ENCODE data around the gene STX19. TPM values are rescaled to one million over a fixed set of nuclear protein-coding genes. Genes with fewer than 3 reads are reported as not detected.

STX19 gene
- total and polyA plus RNA-seq, 4 experiments from 2014 or later, result 0.39 TPM; not detected in 2

- peak overlapping the region in 1 of 8 donors; percentile 42 for H3K4me3 Mint-ChIP-seq
- no peak overlapping the region for H3K27ac ChIP-seq (ENCODE audit: low read depth, low read length)
- H3K27me3 ChIP-seq (ENCODE audit: insufficient read depth, low read length), result no peaks in the 10 kb centered on the region
- no peaks in the 10 kb centered on the region for H3K4me1 ChIP-seq (ENCODE audit: insufficient read depth, low read length)
- ChIA-PET CTCF (ENCODE audit: partially characterized antibody) (no interaction called here), POLR2A (ENCODE audit: partially characterized antibody) (no interaction called here)
- intact Hi-C loops (cut with micrococcal nuclease), result no loop called here
- H3K36me3 Mint-ChIP-seq, result peaks cover 3 to 12% of the 10 kb centered on the region in 2 donors
- H3K4me3 ChIP-seq (ENCODE audit: low read length in 2 of 2), result no peak overlapping the region
- H3K27ac Mint-ChIP-seq, result peak overlapping the region in 1 of 7 donors; percentile 67
- H3K9me3 ChIP-seq (ENCODE audit: control insufficient read depth in 1 of 2, low read length in 2 of 2), result no peaks in the 10 kb centered on the region
- H3K9me3 Mint-ChIP-seq, result peaks cover 0 to 2% (median 0%) of the 10 kb centered on the region in 8 donors
- H3K36me3 ChIP-seq (ENCODE audit: insufficient read depth, low read length), result no peaks in the 10 kb centered on the region
- no peaks in the 10 kb centered on the region for H3K4me1 Mint-ChIP-seq
- DNase-seq, result no peak
- H3K27me3 Mint-ChIP-seq, result no peaks in the 10 kb centered on the region
Measured at GRCh38 chr3:94043285-94043684, 14.9 kb upstream of the STX19 start.

DNA sequence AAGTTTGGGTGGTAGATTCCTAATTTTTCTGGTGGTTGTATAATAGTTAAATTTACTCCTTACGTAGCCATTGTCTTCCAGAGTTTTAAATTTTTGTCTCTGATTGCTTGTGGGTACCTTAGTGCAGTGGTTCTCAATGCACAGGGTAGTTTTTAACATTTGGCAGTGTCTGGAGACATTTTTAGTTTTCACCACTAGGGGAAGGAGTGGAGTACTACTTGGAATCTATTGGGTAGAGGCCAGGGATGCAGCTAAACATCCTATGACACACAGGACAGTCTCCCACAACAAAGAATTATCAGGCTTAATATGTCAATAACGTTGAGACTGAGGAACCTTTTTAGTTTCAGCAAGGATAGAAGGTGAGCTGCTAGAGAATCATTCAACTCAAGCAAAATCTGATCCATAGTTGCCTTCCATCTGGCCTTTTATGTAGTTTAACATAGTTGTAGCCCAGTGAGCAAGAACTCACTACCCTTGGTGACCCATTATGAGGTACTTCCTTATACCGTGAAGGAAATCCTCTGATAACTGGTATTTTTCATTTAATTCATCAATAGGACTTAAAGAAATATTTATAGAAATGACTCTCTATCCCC is 8.6 kb upstream of the STX19 start:
- Histone ChIP-seq H3K27ac (ENCODE audit: low read depth, low read length) (no peak overlapping the region), H3K4me3 (ENCODE audit: low read length in 2 of 2) (no peak overlapping the region), H3K4me1 (ENCODE audit: insufficient read depth, low read length) (no peaks in the 10 kb centered on the region), H3K9me3 (ENCODE audit: control insufficient read depth in 1 of 2, low read length in 2 of 2) (no peaks in the 10 kb centered on the region), H3K36me3 (ENCODE audit: insufficient read depth, low read length) (no peaks in the 10 kb centered on the region), H3K27me3 (ENCODE audit: insufficient read depth, low read length) (no peaks in the 10 kb centered on the region)
- Mint-ChIP-seq H3K27me3 (no peaks in the 10 kb centered on the region), H3K4me1 (no peaks in the 10 kb centered on the region), H3K27ac (peak overlapping the region in 1 of 7 donors; percentile 53), H3K9me3 (peaks cover 0 to 2% (median 0%) of the 10 kb centered on the region in 8 donors), H3K4me3 (no peak overlapping the region), H3K36me3 (peaks cover 0 to 6% of the 10 kb centered on the region in 2 donors)
- intact Hi-C loops (cut with micrococcal nuclease), result no loop called here
- ChIA-PET POLR2A (ENCODE audit: partially characterized antibody) (no interaction called here), CTCF (ENCODE audit: partially characterized antibody) (interaction anchor here (1.2 to 2.6 kb wide), 4 partner anchors 10 to 44 kb away, joined by 3 to 12 read pairs (median 4); partner anchors contain the start of genes DHFR2 and NSUN3)
- DNase-seq, result no peak

DNA sequence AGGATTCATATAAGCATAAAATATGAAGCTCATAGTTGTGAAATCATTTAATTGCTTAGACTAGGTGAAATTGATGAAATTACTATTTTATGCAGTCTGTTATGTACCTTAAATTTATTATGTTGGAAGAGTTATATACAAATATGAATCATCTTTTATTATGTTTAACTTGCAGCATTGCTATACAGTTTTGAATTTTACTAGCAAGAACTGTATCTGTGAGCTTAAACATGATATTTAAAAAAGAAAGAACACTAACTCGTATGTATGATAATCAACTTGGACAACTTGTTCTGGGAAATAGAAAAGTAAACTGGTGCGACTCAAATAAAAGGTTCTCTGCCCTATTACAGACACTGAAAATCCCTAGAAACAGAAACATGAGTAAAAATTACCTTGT is 1.8 kb downstream of the STX19 start:
- no peaks in the 10 kb centered on the region for H3K36me3 ChIP-seq (ENCODE audit: insufficient read depth, low read length)
- no peaks in the 10 kb centered on the region for H3K9me3 ChIP-seq (ENCODE audit: control insufficient read depth in 1 of 2, low read length in 2 of 2)
- no peak overlapping the region for H3K27ac ChIP-seq (ENCODE audit: low read depth, low read length)
- intact Hi-C loops (cut with micrococcal nuclease), result no loop called here
- H3K4me1 ChIP-seq (ENCODE audit: insufficient read depth, low read length), result no peaks in the 10 kb centered on the region
- no peaks in the 10 kb centered on the region for H3K9me3 Mint-ChIP-seq
- no peaks in the 10 kb centered on the region for H3K27me3 Mint-ChIP-seq
- ChIA-PET CTCF (ENCODE audit: partially characterized antibody) (interaction anchor here (1.6 kb wide), 1 partner anchor 9 kb away, joined by 3 read pairs; no protein-coding TSS in a partner anchor), POLR2A (ENCODE audit: partially characterized antibody) (no interaction called here)
- no peak overlapping the region for H3K4me3 ChIP-seq (ENCODE audit: low read length in 2 of 2)
- no peak for DNase-seq
- peaks cover 0 to 3% of the 10 kb centered on the region in 2 donors for H3K36me3 Mint-ChIP-seq
- no peaks in the 10 kb centered on the region for H3K27me3 ChIP-seq (ENCODE audit: insufficient read depth, low read length)
- no peak overlapping the region for H3K27ac Mint-ChIP-seq
- H3K4me3 Mint-ChIP-seq, result no peak overlapping the region
- no peaks in the 10 kb centered on the region for H3K4me1 Mint-ChIP-seq

GRCh38 chr3:94024385-94024784 is 4.0 kb downstream of the STX19 start:
- POLR2A ChIA-PET (ENCODE audit: partially characterized antibody), result no interaction called here
- intact Hi-C loops (cut with micrococcal nuclease), result no loop called here
- CTCF ChIA-PET (ENCODE audit: partially characterized antibody), result no interaction called here
- Histone ChIP-seq H3K27ac (ENCODE audit: low read depth, low read length) (no peak overlapping the region), H3K27me3 (ENCODE audit: insufficient read depth, low read length) (no peaks in the 10 kb centered on the region), H3K4me1 (ENCODE audit: insufficient read depth, low read length) (no peaks in the 10 kb centered on the region), H3K36me3 (ENCODE audit: insufficient read depth, low read length) (no peaks in the 10 kb centered on the region), H3K4me3 (ENCODE audit: low read length in 2 of 2) (no peak overlapping the region), H3K9me3 (ENCODE audit: control insufficient read depth in 1 of 2, low read length in 2 of 2) (no peaks in the 10 kb centered on the region)
- Mint-ChIP-seq H3K36me3 (peaks cover 0 to 3% of the 10 kb centered on the region in 2 donors), H3K27me3 (no peaks in the 10 kb centered on the region), H3K27ac (no peak overlapping the region), H3K4me3 (no peak overlapping the region), H3K9me3 (no peaks in the 10 kb centered on the region), H3K4me1 (no peaks in the 10 kb centered on the region)
- no peak for DNase-seq

DNA sequence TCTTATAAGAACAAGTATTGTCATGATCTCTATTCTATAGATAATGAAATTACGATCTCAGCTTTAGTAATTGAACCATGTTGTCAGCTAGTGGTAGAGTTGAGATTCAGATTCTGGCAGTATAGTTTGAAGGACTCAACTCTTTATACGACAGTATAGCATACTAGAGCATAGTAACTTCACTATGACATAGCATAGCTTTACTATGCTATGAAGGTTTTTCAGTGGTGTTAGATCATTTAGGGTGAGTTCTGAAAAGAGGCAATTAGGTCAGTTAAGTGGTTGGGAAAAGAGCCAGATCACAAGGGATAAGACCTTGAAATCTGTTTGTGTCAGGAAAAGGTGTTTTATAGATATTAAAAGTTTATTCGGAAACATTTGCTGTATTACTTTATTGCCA is 8.1 kb downstream of the STX19 start:
- Histone ChIP-seq H3K27ac (ENCODE audit: low read depth, low read length) (no peak overlapping the region), H3K4me1 (ENCODE audit: insufficient read depth, low read length) (no peaks in the 10 kb centered on the region), H3K36me3 (ENCODE audit: insufficient read depth, low read length) (no peaks in the 10 kb centered on the region), H3K9me3 (ENCODE audit: control insufficient read depth in 1 of 2, low read length in 2 of 2) (no peaks in the 10 kb centered on the region), H3K27me3 (ENCODE audit: insufficient read depth, low read length) (no peaks in the 10 kb centered on the region), H3K4me3 (ENCODE audit: low read length in 2 of 2) (no peak overlapping the region)
- no peak overlapping the region for H3K4me3 Mint-ChIP-seq
- H3K36me3 Mint-ChIP-seq, result peaks cover 0 to 3% of the 10 kb centered on the region in 2 donors
- no peak overlapping the region for H3K27ac Mint-ChIP-seq
- no peaks in the 10 kb centered on the region for H3K9me3 Mint-ChIP-seq
- intact Hi-C loops (cut with micrococcal nuclease), result no loop called here
- ChIA-PET CTCF (ENCODE audit: partially characterized antibody) (no interaction called here), POLR2A (ENCODE audit: partially characterized antibody) (no interaction called here)
- peaks cover 0 to 3% (median 0%) of the 10 kb centered on the region in 4 donors for H3K4me1 Mint-ChIP-seq
- H3K27me3 Mint-ChIP-seq, result no peaks in the 10 kb centered on the region
- no peak for DNase-seq

GRCh38 chr3:94019659-94020058 is 8.7 kb downstream of the STX19 start:
- Mint-ChIP-seq H3K4me1 (peaks cover 0 to 7% (median 0%) of the 10 kb centered on the region in 4 donors), H3K27ac (no peak overlapping the region), H3K36me3 (peaks cover 3 to 5% of the 10 kb centered on the region in 2 donors), H3K9me3 (no peaks in the 10 kb centered on the region), H3K27me3 (no peaks in the 10 kb centered on the region), H3K4me3 (no peak overlapping the region)
- no peaks in the 10 kb centered on the region for H3K36me3 ChIP-seq (ENCODE audit: insufficient read depth, low read length)
- POLR2A ChIA-PET (ENCODE audit: partially characterized antibody), result no interaction called here
- no peak overlapping the region for H3K27ac ChIP-seq (ENCODE audit: low read depth, low read length)
- no peaks in the 10 kb centered on the region for H3K27me3 ChIP-seq (ENCODE audit: insufficient read depth, low read length)
- CTCF ChIA-PET (ENCODE audit: partially characterized antibody), result no interaction called here
- intact Hi-C loops (cut with micrococcal nuclease), result no loop called here
- no peaks in the 10 kb centered on the region for H3K4me1 ChIP-seq (ENCODE audit: insufficient read depth, low read length)
- no peak for DNase-seq
- H3K9me3 ChIP-seq (ENCODE audit: control insufficient read depth in 1 of 2, low read length in 2 of 2), result no peaks in the 10 kb centered on the region
- H3K4me3 ChIP-seq (ENCODE audit: low read length in 2 of 2), result no peak overlapping the region

- Histone ChIP-seq H3K4me1 (ENCODE audit: insufficient read depth, low read length) (no peaks in the 10 kb centered on the region), H3K36me3 (ENCODE audit: insufficient read depth, low read length) (no peaks in the 10 kb centered on the region), H3K9me3 (ENCODE audit: control insufficient read depth in 1 of 2, low read length in 2 of 2) (no peaks in the 10 kb centered on the region), H3K27me3 (ENCODE audit: insufficient read depth, low read length) (no peaks in the 10 kb centered on the region), H3K4me3 (ENCODE audit: low read length in 2 of 2) (no peak overlapping the region), H3K27ac (ENCODE audit: low read depth, low read length) (no peak overlapping the region)
- no peak for DNase-seq
- H3K27me3 Mint-ChIP-seq, result no peaks in the 10 kb centered on the region
- H3K36me3 Mint-ChIP-seq, result peaks cover 3 to 10% of the 10 kb centered on the region in 2 donors
- peaks cover 9 to 18% (median 11%) of the 10 kb centered on the region in 4 donors for H3K4me1 Mint-ChIP-seq
- no peak overlapping the region for H3K4me3 Mint-ChIP-seq
- CTCF ChIA-PET (ENCODE audit: partially characterized antibody), result interaction anchor here (0.5 to 1.9 kb wide), 3 partner anchors 10 to 74 kb away, joined by 3 to 11 read pairs (median 4); no protein-coding TSS in a partner anchor
- H3K27ac Mint-ChIP-seq, result peak overlapping the region in 1 of 7 donors; percentile 22
- no peaks in the 10 kb centered on the region for H3K9me3 Mint-ChIP-seq
- intact Hi-C loops (cut with micrococcal nuclease), result no loop called here
- POLR2A ChIA-PET (ENCODE audit: partially characterized antibody), result interaction anchor here (3.2 kb wide), 1 partner anchor 48 kb away, joined by 9 read pairs; the partner anchor contains the start of genes DHFR2 and NSUN3
Measured at GRCh38 chr3:94015025-94015424, 13.4 kb downstream of the STX19 start.
